Measurements from ENCODE around the gene MID1IP1.

The MID1IP1 gene, protein sequence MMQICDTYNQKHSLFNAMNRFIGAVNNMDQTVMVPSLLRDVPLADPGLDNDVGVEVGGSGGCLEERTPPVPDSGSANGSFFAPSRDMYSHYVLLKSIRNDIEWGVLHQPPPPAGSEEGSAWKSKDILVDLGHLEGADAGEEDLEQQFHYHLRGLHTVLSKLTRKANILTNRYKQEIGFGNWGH

DNA sequence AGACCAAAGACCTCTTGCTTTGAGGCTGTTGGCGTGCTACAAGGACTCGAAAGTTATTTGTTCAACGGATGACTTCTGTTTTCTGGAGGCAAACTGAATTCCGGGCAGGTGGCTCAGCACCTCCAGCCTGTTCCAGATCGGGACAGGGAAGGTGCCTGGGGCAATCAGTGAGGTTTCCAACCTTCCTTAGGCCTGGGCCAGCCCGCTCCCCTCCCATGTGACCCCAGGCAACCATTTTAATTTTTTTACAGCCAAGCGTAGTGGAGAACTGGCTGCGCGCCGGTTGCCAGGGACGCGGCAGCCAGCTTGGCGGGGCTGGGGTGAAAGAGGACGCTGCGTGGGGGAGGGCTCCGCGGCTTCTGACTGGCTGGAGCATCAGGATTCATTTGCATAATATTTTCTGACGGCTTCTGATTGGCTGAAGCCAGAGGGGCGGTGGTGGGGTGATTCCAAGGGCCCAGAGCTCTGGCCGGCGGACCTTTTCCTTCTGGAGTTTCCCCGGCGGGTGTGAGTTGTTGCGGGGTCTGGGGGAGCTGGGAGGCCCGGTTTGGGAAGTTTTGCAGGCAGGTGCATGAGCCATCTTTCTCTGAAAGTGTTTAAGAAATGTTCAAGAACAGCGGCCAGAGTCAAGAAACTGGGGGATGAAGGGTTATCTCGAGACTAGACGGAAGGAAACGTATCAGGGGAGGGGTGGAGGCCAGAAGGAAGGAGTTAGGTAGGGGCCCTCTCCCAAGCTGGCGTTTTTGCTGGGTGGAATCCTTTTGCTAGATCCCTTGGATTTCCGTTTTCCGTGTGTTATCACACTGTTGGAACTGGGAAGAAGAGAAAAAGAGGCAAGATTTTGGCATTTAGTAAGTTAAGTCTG, at the start of gene MID1IP1:
Gene MID1IP1 (plus strand): TSS at position 479 of the 865 bp plus-strand sequence. CDS start 3,488 bp downstream, outside the sequence.
- Histone ChIP-seq H3K4me3 (peak within 1 kb of the TSS; percentile 19 to 42 (median 31)), H3K27ac (peak within 1 kb of the TSS in 18 of 21 experiments; percentile 10 to 80 (median 56))

DNA sequence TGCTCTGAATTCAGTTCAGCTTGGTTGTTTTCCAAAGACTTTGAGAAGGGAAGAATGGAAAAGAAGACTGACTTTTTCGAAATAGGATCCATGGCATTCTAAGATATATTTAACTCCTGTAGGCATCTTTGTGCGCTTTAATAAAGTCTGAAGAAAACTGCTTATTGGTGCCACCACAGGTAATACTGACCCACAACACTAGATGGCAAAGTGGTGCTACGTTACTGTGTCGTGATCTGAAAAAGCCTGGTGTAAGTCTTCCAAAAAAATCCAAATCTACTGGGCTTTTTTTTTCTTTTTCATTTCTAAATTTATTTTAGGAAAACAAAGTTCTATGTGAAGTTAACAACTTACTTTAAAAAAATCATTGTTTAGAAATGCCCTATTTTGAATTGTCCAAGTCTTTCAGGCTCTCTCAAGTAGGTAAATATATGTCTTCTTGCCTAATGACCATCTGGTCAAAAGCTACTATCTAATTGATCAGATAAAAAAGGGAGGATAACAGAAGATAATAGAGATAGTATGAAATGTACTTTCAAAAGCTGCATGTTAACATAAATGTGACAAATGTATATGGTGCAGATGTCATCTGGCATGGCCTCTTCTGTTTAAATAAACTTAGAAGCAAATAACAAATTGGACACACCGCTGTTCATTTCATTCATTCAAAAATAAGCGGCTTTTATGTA, 47.0 kb upstream of the MID1IP1 start:
- no peak overlapping the region for H3K4me3 ChIP-seq
- no peak overlapping the region for H3K27ac ChIP-seq

DNA sequence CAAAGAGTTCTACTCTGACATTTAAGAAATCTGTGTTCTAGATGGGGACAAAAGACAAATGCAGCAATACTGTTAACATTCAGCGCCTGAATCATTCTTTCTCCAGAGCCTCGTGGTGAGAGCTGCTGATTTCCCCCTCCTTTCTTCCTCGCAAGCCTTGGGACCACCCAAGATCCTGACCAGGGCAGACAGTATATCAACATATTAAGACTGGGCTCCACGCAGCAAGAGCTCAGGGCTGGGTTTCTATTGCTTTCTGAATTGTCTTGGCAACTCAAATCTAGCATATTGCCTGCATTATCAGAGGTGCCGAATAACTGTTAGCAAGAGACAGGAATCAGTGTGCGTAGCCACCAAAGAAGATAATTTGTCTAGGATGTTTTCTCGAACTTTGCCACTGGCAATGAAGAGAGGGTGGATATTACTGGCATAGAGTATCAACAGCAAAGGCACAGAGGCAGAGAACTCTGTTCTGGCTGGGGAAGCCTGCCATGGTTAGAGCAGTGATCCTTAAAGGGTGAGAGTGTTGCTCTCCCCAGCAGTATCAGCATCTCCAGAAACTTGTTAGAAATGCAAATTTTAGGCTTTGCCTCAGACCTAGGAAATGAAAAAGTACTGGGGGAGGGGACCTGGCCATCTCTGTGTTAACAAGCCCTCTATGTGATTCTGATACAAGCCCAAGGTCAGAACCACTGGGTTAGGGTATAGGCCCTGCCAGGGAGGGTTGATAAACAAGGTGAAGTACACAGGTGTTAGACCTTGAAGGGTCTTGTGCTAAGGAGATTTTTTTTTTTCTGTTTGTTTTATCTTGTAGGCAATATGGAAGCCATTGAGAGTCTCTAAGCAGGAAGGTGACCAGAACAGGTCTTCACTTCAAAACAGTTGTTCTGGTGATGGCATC, 46.2 kb upstream of the MID1IP1 start:
- H3K27ac ChIP-seq = no peak overlapping the region
- H3K4me3 ChIP-seq = no peak overlapping the region

DNA sequence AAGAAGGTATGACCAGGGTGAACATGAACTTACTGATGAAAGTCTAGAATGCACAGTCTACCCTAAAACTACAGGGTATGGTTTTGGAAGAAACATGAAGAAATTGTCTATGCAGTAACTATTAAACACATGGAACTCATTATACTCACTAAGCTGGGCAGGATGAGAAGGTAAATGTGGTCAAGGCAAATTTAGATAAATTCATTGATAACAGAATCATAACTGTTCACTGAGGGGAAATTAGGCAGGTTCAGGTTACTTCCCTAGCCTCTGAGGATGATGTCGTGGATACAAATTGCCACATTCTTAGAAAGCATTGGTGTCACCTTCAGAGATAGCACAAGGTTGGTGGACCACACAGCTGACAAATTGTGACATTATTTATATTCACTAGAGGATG, 40.4 kb upstream of the MID1IP1 start:
- Histone ChIP-seq H3K27ac (no peak overlapping the region), H3K4me3 (no peak overlapping the region)

DNA sequence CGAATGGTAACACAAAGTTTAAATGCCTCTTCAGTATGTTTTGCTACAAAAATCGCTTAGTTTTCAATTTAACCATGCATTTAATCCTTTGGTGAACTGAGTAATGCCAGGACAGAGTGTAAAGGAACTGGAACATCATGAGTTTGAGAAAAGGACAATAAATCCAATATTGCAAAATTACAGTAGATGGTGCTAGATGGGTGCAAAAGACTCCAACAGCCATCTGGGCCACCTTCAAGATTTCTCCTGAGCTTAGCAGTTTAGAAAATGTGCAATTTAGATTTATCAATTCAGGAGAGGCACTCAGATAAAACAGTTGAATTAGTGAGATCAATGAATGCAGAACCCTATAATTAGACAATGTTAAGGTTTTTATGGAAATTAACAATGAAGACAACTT, 33.2 kb upstream of the MID1IP1 start:
- Histone ChIP-seq H3K27ac (no peak overlapping the region), H3K4me3 (no peak overlapping the region)

DNA sequence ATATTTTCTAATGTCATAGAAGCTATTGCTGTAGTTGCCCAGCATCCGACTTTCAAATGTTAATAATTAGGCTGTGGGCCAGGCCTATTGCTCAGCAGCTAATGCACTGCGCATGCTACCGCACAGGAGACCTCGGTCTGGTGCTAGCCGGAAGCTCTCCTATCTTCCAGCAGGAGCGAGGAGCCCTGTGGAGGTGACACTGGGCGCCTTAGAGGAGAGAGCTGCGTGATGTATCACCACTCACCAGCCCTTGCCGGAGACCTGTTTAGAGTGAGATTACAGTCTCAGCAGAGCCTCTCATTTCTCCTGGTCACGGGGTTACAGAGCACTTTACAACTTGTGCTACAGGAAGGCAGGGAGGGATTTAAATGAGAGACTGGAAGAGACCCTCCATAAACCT, 31.1 kb upstream of the MID1IP1 start:
- Histone ChIP-seq H3K27ac (no peak overlapping the region), H3K4me3 (no peak overlapping the region)

DNA sequence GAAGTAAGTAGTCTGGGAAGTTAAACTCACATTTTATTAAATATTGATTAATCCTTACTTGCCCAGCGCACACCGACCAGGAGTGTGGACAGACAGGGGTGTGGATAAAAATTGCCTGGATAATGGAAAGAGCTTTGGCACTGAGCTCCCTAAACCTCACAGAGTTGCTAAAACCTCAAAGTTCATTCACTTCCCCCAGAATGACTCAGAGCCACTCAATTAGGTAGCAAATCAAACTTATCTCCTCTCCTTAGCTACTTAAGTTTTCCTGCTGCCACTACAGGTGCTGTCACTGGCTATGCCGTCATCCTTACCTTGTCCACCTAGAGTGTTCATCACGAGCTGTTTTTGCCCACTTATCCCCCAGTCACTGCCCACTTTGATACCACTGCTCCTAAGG, 27.0 kb upstream of the MID1IP1 start:
- Histone ChIP-seq H3K4me3 (no peak overlapping the region), H3K27ac (no peak overlapping the region)

DNA sequence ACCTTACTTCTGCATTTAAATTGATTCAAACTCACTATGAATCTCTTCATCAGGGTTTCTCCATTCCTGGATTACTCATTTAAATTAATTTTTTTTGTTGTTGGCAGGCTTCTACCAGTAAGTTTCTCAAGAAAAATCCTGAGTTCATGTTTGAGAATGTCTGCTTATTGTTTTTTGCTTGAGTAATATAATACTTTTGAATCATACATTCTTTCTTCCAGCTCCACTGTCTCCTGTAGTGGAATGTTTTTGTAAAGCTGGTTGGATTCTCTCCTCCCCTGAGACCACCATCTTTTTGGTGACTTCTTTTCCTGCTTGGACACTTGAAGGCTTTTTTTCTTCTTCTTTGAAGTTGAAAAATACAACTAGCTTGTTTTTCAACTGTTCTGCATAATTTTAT, 4.3 kb upstream of the MID1IP1 start:
- Histone ChIP-seq H3K4me3 (no peak overlapping the region), H3K27ac (no peak overlapping the region)

DNA sequence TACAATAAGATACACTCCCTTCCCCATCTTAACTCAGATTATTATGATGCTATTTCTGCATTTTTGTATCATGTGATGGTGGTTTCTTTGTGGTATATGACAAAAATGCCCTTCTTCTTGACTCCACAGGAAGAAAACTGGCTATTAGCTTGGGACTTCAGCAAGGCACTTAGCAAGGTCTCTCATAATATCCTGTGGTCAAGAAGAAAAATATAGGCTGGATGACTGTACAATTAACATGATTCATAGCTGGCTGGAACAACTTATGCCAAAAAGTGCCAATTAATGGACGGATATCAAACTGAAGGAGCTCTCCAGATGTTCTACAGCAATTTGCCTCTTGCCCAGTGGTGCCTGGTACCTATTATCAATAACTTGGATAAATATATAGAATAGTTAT, 2.3 kb upstream of the MID1IP1 start:
- Histone ChIP-seq H3K4me3 (no peak overlapping the region), H3K27ac (no peak overlapping the region)

DNA sequence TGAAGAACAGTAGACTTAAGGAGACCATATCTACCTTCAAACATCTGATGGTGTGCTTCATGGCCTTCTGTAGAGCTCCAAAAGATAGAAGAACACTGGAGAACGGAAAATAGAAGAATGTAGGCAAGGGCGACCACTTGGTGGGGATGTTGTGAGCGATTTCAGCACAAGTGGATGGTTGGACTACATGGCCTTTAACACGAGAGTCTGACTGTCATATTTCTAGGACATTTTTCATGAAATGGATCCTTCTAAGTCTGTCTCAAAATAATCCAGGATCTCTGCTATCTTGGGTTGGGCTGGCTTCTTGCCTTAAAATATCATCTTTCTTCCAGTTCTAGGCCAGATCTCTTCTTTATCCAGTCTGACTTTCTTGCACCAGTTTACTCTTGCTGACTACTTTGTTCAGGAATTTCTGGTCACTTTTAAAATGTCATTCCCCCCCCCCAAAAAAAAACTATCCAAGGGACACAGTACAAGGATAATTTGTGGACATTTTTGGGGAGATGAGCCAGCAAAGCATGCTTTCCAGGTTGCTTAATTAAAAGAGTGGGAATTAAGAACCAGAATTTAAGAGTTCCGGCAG, 1.2 kb upstream of the MID1IP1 start:
- H3K27ac ChIP-seq = no peak overlapping the region
- no peak overlapping the region for H3K4me3 ChIP-seq

DNA sequence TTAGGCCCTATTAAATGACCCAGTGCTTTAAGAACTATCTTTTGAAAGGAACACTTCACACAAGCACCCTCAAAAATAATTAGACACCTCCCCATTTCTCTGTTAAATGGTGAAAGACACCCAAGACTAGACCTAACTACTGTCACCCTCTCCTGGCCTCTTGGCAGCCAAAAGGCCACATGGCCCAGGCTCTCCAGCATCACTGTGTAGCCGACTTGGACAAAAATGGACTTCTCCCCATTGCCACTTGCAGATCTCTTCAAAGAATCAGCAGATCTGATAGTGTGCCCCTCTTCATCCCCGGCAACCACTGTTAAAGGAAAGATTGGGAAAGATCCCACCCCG, 2.0 kb downstream of the MID1IP1 start:
- Histone ChIP-seq H3K27ac (peak overlapping the region in 18 of 21 experiments; percentile 34 to 94 (median 87)), H3K4me3 (peak overlapping the region; percentile 53 to 63 (median 59))

DNA sequence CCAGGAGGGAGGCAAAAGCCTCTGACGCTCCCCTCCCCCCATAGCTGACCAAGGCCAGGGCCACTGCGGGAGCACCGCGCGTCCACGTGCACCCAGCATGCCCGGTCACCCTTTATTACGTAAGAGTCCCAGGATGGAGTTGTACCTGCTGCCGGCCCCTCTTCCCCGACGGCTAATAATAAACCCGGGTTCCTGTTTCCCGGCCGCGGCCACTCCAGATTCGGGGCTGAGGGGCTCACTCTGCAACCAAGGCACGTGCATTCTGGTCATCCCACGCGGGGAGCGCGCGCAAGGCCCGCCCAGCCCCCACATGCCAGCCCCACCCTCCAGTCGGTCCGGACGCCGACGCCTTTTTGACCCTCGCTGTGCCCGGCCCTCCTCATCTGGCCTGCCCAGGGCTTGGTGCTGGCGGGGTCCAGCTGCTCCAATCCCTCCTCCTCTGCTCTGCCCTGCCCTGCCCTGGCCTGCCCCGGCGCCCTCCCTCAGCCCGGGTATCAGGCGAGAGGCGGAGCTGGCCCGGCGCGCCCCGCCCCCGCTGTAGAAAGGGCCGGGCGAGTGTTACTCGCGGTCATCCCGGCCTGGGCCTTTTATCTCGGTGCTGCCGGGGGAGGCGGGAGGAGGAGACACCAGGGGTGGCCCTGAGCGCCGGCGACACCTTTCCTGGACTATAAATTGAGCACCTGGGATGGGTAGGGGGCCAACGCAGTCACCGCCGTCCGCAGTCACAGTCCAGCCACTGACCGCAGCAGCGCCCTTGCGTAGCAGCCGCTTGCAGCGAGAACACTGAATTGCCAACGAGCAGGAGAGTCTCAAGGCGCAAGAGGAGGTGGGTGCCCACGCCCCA, 2.6 kb downstream of the MID1IP1 start:
- peak overlapping the region; percentile 52 to 94 (median 86) for H3K27ac ChIP-seq
- peak overlapping the region; percentile 53 to 63 (median 59) for H3K4me3 ChIP-seq

DNA sequence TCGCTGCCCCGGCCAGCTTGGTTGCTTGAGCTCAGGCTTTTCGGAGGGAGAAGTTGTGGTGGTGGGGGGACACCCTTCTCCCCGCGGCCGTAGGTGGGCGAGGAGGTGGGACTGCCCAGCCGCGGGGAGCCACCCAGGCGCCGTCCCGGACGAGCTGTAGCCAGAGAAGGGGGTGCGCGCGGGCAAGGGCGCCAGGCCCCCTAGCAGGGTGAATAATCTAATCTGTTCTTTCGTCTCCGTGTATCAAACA, 3.1 kb downstream of the MID1IP1 start:
- H3K27ac ChIP-seq = peak overlapping the region; percentile 52 to 94 (median 86)
- H3K4me3 ChIP-seq = peak overlapping the region; percentile 53 to 63 (median 59)

DNA sequence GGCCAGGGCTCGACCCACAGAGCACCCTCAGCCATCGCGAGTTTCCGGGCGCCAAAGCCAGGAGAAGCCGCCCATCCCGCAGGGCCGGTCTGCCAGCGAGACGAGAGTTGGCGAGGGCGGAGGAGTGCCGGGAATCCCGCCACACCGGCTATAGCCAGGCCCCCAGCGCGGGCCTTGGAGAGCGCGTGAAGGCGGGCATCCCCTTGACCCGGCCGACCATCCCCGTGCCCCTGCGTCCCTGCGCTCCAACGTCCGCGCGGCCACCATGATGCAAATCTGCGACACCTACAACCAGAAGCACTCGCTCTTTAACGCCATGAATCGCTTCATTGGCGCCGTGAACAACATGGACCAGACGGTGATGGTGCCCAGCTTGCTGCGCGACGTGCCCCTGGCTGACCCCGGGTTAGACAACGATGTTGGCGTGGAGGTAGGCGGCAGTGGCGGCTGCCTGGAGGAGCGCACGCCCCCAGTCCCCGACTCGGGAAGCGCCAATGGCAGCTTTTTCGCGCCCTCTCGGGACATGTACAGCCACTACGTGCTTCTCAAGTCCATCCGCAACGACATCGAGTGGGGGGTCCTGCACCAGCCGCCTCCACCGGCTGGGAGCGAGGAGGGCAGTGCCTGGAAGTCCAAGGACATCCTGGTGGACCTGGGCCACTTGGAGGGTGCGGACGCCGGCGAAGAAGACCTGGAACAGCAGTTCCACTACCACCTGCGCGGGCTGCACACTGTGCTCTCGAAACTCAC, 3.6 kb downstream of the MID1IP1 start:
- Histone ChIP-seq H3K27ac (peak overlapping the region; percentile 52 to 94 (median 86)), H3K4me3 (peak overlapping the region; percentile 53 to 63 (median 59))

DNA sequence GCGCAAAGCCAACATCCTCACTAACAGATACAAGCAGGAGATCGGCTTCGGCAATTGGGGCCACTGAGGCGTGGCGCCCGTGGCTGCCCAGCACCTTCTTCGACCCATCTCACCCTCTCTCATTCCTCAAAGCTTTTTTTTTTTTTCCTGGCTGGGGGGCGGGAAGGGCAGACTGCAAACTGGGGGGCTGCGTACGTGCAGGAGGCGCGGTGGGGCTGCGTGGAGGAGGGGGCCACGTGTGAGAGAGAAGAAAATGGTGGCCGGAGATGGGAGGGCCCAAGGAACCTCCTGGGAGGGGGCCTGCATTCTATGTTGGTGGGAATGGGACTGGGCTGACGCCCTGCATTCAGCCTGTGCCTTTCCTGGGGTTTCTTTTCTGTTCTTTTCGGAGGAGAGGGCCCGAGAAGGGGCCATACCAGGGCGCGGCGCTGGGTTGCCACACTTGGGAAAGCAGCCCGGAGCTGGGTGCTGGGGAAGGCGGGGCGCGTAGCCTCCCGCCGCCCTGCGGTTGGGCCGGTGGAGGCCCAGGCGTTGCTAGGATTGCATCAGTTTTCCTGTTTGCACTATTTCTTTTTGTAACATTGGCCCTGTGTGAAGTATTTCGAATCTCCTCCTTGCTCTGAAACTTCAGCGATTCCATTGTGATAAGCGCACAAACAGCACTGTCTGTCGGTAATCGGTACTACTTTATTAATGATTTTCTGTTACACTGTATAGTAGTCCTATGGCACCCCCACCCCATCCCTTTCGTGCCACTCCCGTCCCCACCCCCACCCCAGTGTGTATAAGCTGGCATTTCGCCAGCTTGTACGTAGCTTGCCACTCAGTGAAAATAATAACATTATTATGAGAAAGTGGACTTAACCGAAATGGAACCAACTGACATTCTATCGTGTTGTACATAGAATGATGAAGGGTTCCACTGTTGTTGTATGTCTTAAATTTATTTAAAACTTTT, 4.5 kb downstream of the MID1IP1 start:
- Histone ChIP-seq H3K27ac (peak overlapping the region; percentile 52 to 94 (median 86)), H3K4me3 (peak overlapping the region; percentile 53 to 63 (median 59))

DNA sequence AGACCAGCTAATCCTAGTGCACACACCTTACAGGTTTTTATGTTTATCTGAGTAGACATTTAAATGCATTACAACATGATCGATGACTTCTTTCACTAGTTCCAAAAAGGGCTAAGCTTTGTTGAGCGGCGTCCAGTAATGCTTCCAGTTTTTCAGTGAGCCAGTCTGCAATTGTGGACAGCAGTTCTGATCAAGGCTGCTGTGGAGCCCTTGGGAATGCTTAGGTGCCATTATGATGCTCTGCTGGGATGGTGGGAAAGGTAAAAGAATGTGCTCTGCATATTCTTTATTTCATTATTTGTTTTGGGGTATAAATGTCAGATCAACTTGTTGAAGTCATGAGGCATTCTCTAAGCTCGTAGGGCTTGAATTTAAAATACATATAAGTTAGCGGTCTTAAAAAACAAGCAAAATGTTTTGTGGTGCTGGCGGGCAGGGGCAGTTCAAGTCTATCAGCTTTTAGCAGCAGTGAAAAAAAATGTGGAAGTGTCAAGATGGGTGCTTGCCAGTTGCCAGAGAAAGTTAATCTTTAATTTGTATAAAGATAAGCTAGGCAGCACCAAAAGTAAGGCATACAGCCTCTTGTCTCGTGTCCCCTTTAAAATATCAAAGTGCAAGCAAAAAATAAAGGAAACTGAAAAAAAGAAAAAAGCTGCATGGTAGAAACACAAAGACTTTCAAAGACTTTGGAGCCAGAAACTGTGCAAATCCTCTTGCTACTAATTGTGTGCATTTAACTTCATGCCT, 5.8 kb downstream of the MID1IP1 start:
- Histone ChIP-seq H3K4me3 (peak overlapping the region in 2 of 7 experiments; percentile 59 to 62), H3K27ac (peak overlapping the region in 5 of 21 experiments; percentile 84 to 94 (median 92))

All from skin epidermis (tissue), 12 donors.